ENCODE data around the gene PRMT5.

DNA sequence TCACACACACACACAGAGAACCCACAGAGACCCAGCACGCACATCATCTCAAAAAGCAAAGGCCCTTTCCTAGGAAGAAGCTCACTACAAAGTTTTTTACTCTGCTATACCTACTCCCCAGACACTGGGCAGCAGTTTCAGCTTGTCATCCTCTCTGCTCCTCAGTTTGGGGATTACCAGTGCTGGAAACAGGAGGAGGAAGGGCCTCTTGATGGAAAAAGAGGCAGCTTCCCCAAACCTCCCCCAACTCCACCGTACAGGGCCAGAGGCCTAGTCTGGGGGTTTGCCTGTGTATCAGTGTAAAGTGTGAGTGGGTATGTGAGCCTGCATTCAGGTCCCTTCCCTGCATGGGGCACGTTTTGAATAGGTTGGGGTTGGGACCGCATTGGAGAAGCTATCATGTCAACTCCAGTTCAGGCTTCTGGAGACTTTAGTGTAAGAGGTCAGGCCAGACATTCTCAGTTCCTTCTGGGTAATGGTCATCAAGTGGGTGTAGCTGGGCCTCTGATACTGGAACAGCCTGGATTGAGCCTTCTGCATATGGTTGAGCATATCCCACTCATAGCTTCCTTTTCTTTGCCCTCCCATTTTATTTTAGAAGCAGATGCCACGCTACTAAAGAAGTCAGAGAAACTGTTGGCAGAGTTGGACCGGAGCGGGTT lies 45.0 kb downstream of the PRMT5 start:
- TF ChIP-seq, protein P1, sequence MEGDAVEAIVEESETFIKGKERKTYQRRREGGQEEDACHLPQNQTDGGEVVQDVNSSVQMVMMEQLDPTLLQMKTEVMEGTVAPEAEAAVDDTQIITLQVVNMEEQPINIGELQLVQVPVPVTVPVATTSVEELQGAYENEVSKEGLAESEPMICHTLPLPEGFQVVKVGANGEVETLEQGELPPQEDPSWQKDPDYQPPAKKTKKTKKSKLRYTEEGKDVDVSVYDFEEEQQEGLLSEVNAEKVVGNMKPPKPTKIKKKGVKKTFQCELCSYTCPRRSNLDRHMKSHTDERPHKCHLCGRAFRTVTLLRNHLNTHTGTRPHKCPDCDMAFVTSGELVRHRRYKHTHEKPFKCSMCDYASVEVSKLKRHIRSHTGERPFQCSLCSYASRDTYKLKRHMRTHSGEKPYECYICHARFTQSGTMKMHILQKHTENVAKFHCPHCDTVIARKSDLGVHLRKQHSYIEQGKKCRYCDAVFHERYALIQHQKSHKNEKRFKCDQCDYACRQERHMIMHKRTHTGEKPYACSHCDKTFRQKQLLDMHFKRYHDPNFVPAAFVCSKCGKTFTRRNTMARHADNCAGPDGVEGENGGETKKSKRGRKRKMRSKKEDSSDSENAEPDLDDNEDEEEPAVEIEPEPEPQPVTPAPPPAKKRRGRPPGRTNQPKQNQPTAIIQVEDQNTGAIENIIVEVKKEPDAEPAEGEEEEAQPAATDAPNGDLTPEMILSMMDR (optimal IDR thresholded peaks at IDR 0.05 in 1 of 3, IDR thresholded peaks at IDR 0.05 in 1 of 3, conservative IDR thresholded peaks at IDR 0.05 in 1 of 3; ENCODE audit: extremely low read depth in 1 of 3, insufficient read depth in 2 of 3, low read length in 3 of 3), result no peak
- TF ChIP-seq EZH2 (IDR thresholded peaks at IDR 0.05; ENCODE audit: low read length), result no peak
